ENCODE results near the gene FOXA2. TPM values are rescaled to one million over a fixed set of nuclear protein-coding genes. Genes with fewer than 3 reads are reported as not detected.

Gene FOXA2
- total RNA-seq, 1 experiment from 2014 or later, result 28.0 TPM

DNA sequence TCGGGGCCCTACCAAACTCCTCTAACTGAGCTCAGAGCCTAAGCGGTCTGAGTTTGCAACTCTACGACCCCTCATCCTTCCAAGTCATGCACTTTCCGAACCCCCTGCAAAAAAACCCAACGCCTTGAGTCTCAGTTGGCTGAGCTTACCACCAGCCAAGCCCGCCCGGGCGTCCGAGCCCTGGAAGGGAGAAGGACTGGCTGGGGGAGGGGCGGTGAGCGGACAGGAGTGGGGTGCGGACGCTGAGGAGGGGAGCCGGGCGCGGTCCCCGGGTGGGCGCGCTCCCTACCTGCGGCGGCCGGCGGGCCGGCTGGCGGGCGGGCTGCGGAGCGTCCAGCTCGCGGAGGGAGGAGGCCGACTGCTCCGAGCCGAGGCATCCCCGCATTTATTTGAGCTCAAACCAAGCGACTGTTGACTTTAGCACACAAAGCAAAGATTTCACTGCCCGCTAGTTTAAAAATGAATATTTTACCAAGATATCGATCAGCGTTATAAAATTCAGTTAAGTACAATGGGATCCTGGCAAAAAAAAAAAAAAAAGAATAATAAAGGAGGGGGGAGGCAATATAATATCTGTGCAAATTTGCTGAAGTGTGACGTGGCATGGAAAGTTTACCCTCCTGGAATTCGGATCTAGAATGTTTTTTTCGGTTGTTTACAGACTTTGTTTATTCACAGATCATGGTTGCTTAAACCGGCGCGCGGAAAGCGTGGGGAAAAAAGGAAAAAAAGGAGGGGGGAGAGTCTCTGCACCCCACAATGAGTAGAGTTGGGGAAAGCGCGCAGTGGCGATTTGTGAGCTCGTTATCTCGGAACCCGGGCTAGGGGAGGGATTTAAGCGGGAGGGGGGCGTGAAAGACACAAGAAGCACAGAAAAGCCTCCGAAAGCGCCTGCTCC, 5.9 kb downstream of the FOXA2 start:
- peaks cover 58% of the 10 kb centered on the region for H3K4me1 ChIP-seq (ENCODE audit: control insufficient read depth, insufficient read depth, low read length)
- CTCF ChIA-PET, result interaction anchor here (0.7 to 1.3 kb wide), 3 partner anchors 8 to 127 kb away, joined by 3 to 6 read pairs (median 5); no protein-coding TSS in a partner anchor
- TF ChIP-seq CTCF (IDR thresholded peaks at IDR 0.05), result no peak
- peak; percentile 50; the same call in 1 of the 2 replicates for TF ChIP-seq POLR2AphosphoS5 (IDR thresholded peaks at IDR 0.05; ENCODE audit: low read depth, low read length)
- no peak for TF ChIP-seq TCF7L2 (IDR thresholded peaks at IDR 0.05; ENCODE audit: low read depth, low read length)
- POLR2A ChIA-PET, result interaction anchor here (0.7 kb wide), 1 partner anchor 767 kb away, joined by 10 read pairs; no protein-coding TSS in a partner anchor
- intact Hi-C loops (cut with micrococcal nuclease; ENCODE audit: unreplicated experiment) (loop anchor here (10.0 kb wide), 1 partner anchor 776 kb away; the partner anchor contains the start of gene NXT1), in situ Hi-C loops (cut with HindIII; ENCODE audit: low pct_unique_long_range_greater_than_20kb, low sequenced_read_pairs) (no loop called here)
- H3K36me3 ChIP-seq (ENCODE audit: control insufficient read depth, insufficient read depth, low read length), result peaks cover 6% of the 10 kb centered on the region
- H3K9me3 ChIP-seq (ENCODE audit: control insufficient read depth, insufficient read depth, low read depth, low read length), result no peaks in the 10 kb centered on the region
- peak overlapping the region; percentile 39 to 92 for H3K4me3 ChIP-seq (ENCODE audit: low read depth in 2 of 2, low read length in 2 of 2)
- H3K27me3 ChIP-seq (ENCODE audit: control insufficient read depth, insufficient read depth, low read length), result no peaks in the 10 kb centered on the region
- peak; percentile 16 for ATAC-seq
- no TSS peak for BruUV-seq (replicated peaks)
- H3K27ac ChIP-seq (ENCODE audit: low read length), result peak overlapping the region; percentile 94
- no peak for DNase-seq (ENCODE audit: low read depth, low spot score)

DNA sequence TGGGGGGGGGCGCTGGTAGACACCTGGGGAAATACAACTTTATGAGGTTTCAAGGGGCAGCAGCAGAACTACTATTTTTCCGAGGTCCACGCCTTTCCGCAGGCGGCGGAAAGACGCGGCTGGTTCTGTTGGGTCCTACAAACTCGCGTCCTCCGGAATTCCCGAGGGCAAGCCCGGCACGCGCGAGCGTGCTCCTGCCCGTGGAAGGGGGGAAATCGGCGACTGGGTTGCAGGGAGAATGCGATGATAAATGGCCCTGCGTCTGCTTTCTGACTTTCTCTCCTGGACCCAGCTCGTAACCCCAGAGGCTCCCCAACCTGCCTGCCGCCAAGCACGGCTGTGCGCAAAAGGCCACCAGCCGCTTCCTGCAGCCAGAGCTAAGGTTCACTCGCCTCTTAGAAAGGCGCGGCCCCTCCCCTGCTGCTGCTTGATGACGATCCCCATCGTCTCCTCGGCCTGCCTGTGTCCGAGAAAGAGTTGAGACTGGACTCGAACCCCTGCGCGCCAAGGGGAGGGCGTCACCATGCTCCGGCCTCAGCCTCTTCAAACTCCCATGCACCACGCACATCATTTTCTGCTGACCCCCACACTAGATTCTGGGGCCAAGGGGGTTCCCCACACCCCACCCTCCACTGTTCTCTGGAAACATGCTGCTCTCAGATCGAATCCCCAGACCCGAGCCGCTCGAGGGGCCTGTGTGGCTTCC, 6.7 kb downstream of the FOXA2 start:
- peak overlapping the region; percentile 39 to 92 for H3K4me3 ChIP-seq (ENCODE audit: low read depth in 2 of 2, low read length in 2 of 2)
- H3K36me3 ChIP-seq (ENCODE audit: control insufficient read depth, insufficient read depth, low read length), result peaks cover 6% of the 10 kb centered on the region
- peak overlapping the region; percentile 94 for H3K27ac ChIP-seq (ENCODE audit: low read length)
- ChIA-PET POLR2A (interaction anchor here (0.7 kb wide), 1 partner anchor 767 kb away, joined by 10 read pairs; no protein-coding TSS in a partner anchor), CTCF (interaction anchor here (0.7 to 1.3 kb wide), 3 partner anchors 9 to 127 kb away, joined by 3 to 6 read pairs (median 5); no protein-coding TSS in a partner anchor)
- H3K4me1 ChIP-seq (ENCODE audit: control insufficient read depth, insufficient read depth, low read length), result peaks cover 66% of the 10 kb centered on the region
- BruUV-seq (replicated peaks), result no TSS peak
- no peaks in the 10 kb centered on the region for H3K27me3 ChIP-seq (ENCODE audit: control insufficient read depth, insufficient read depth, low read length)
- intact Hi-C loops (cut with micrococcal nuclease; ENCODE audit: unreplicated experiment) (loop anchor here (10.0 kb wide), 1 partner anchor 777 kb away; the partner anchor contains the start of gene NXT1), in situ Hi-C loops (cut with HindIII; ENCODE audit: low pct_unique_long_range_greater_than_20kb, low sequenced_read_pairs) (no loop called here)
- ATAC-seq (peak; percentile 55), DNase-seq (ENCODE audit: low read depth, low spot score) (no peak)
- TF ChIP-seq, protein P1, sequence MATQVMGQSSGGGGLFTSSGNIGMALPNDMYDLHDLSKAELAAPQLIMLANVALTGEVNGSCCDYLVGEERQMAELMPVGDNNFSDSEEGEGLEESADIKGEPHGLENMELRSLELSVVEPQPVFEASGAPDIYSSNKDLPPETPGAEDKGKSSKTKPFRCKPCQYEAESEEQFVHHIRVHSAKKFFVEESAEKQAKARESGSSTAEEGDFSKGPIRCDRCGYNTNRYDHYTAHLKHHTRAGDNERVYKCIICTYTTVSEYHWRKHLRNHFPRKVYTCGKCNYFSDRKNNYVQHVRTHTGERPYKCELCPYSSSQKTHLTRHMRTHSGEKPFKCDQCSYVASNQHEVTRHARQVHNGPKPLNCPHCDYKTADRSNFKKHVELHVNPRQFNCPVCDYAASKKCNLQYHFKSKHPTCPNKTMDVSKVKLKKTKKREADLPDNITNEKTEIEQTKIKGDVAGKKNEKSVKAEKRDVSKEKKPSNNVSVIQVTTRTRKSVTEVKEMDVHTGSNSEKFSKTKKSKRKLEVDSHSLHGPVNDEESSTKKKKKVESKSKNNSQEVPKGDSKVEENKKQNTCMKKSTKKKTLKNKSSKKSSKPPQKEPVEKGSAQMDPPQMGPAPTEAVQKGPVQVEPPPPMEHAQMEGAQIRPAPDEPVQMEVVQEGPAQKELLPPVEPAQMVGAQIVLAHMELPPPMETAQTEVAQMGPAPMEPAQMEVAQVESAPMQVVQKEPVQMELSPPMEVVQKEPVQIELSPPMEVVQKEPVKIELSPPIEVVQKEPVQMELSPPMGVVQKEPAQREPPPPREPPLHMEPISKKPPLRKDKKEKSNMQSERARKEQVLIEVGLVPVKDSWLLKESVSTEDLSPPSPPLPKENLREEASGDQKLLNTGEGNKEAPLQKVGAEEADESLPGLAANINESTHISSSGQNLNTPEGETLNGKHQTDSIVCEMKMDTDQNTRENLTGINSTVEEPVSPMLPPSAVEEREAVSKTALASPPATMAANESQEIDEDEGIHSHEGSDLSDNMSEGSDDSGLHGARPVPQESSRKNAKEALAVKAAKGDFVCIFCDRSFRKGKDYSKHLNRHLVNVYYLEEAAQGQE (IDR thresholded peaks at IDR 0.05; ENCODE audit: insufficient read depth in 1 of 2, low read depth in 2 of 2, low read length in 1 of 2), result no peak
- TF ChIP-seq POLR2AphosphoS5 (IDR thresholded peaks at IDR 0.05; ENCODE audit: low read depth, low read length) (no peak), CTCF (IDR thresholded peaks at IDR 0.05) (no peak), TCF7L2 (IDR thresholded peaks at IDR 0.05; ENCODE audit: low read depth, low read length) (no peak), SIN3A (IDR thresholded peaks at IDR 0.05; ENCODE audit: borderline replicate concordance, insufficient read depth, low read depth, low read length) (no peak)
- H3K9me3 ChIP-seq (ENCODE audit: control insufficient read depth, insufficient read depth, low read depth, low read length), result no peaks in the 10 kb centered on the region

Measured in Panc1 (cell line).